Endothelial cell of umbilical vein (primary cell): ENCODE results near the gene CAMK2G. TPM values are rescaled to one million over a fixed set of nuclear protein-coding genes. Genes with fewer than 3 reads are reported as not detected.
A peak's percentile ranks its signal among the peaks of the same experiment; 100 is the strongest.

Experiments used
- BruUV-seq: library from RNA; stranded (reverse); fragments of 400-500 nt; replicated peaks from 2 replicates; lab custom pipeline; 2021; lab: Mats Ljungman, UMichigan
- CTCF ChIA-PET: fragments of 300-600, 350-600 bp; sonication (Branson Sonifier 250); formaldehyde crosslinking; loops from one replicate; lab custom pipeline; 2021; ENCODE audit warnings: antibody characterized with exemption, inconsistent platforms; lab: Charles Lee
- POLR2A ChIA-PET: fragments of 300-600, 350-600 bp; sonication (Branson Sonifier 250); formaldehyde crosslinking; loops from one replicate; lab custom pipeline; 2021; ENCODE audit warnings: antibody characterized with exemption, inconsistent platforms; lab: Charles Lee
- DNase-seq: peaks from one replicate; pipeline ENCODE4 v3.0.0-alpha.2; 2011; ENCODE audit warnings: low read depth, low spot score
- FAIRE-seq: peaks from 2 replicates; lab custom pipeline; 2011; peaks lifted over from hg19 to GRCh38; lab: Jason Lieb, UNC
- H2AFZ ChIP-seq: 2 replicates; pipeline ENCODE4 v1.6.0; 2012; ENCODE audit warnings: low read depth, low read length, control low read depth, inconsistent platforms
- H3K27ac ChIP-seq: 2 replicates; pipeline ENCODE4 v1.5.1; 2011; ENCODE audit warnings: low read depth, mild to moderate bottlenecking, control low read depth, low read length, moderate library complexity; ENCODE audit not compliant: insufficient read depth
- H3K27me3 ChIP-seq, 2 experiments: 2 replicates each; pipeline versions ENCODE4 v1.6.0 to v1.6.1; 2011; ENCODE audit warnings: low read length in 2 of 2, mixed read lengths in 1 of 2; ENCODE audit not compliant: control insufficient read depth in 2 of 2, insufficient read depth in 2 of 2
- H3K36me3 ChIP-seq, 2 experiments: 2 replicates in 1 of 2; 3 replicates in 1 of 2; pipeline ENCODE4 v1.5.1; 2011; ENCODE audit warnings: low read length in 2 of 2, mild to moderate bottlenecking in 1 of 2, moderate library complexity in 1 of 2; ENCODE audit not compliant: control insufficient read depth in 2 of 2, insufficient read depth in 2 of 2; ENCODE audit errors: extremely low read depth in 1 of 2
- H3K4me1 ChIP-seq: 3 replicates; pipeline ENCODE4 v1.5.1; 2011; ENCODE audit warnings: mild to moderate bottlenecking, low read length; ENCODE audit not compliant: control insufficient read depth, insufficient read depth; ENCODE audit errors: extremely low read depth
- H3K4me2 ChIP-seq: 2 replicates; pipeline ENCODE4 v1.6.1; 2011; ENCODE audit warnings: low read length, control low read depth, mixed read lengths; ENCODE audit not compliant: insufficient read depth
- H3K4me3 ChIP-seq, 3 experiments: fragments of 200-600 bp in 1 of 3; sonication (generic), shearing (Covaris generic) in 1 of 3; replicated peaks in 1 of 3; 2 replicates each; pipeline ENCODE4 v1.5.1; 2011 to 2016; ENCODE audit warnings: control low read depth in 3 of 3, low read length in 3 of 3, mild to moderate bottlenecking in 2 of 3, inconsistent platforms in 1 of 3, low read depth in 1 of 3, moderate library complexity in 1 of 3; ENCODE audit not compliant: insufficient read depth in 1 of 3
- H3K79me2 ChIP-seq: 2 replicates; pipeline ENCODE4 v1.6.0; 2012; ENCODE audit warnings: low read length, inconsistent platforms; ENCODE audit not compliant: control insufficient read depth, insufficient read depth
- H3K9ac ChIP-seq: replicated peaks from 2 replicates; pipeline ENCODE3; 2011; ENCODE audit warnings: low read length, control low read depth; ENCODE audit not compliant: insufficient read depth; ENCODE audit errors: extremely low read depth
- H3K9me1 ChIP-seq: replicated peaks from 3 replicates; pipeline ENCODE4 v1.6.0; 2011; ENCODE audit warnings: mild to moderate bottlenecking, low read length; ENCODE audit not compliant: control insufficient read depth, insufficient read depth; ENCODE audit errors: extremely low read depth
- H3K9me3 ChIP-seq: replicated peaks from 2 replicates; pipeline ENCODE4 v1.5.1; 2012; ENCODE audit warnings: low read length, inconsistent platforms; ENCODE audit not compliant: control insufficient read depth, insufficient read depth
- H4K20me1 ChIP-seq: replicated peaks from 2 replicates; pipeline ENCODE3; 2011; ENCODE audit warnings: mild to moderate bottlenecking, low read length; ENCODE audit not compliant: control insufficient read depth, insufficient read depth; ENCODE audit errors: extremely low read depth
- EZH2 ChIP-seq: IDR thresholded peaks from 2 replicates; pipeline ENCODE4 v1.6.1; 2012; ENCODE audit warnings: borderline replicate concordance, low read depth, mild to moderate bottlenecking, moderate library complexity, low read length, inconsistent platforms; ENCODE audit not compliant: severe bottlenecking
- FOS ChIP-seq: IDR thresholded peaks from 2 replicates; pipeline ENCODE4 v1.6.1; 2011; ENCODE audit warnings: mild to moderate bottlenecking, low read length, moderate library complexity, borderline replicate concordance; ENCODE audit not compliant: insufficient read depth
- GATA2 ChIP-seq: IDR thresholded peaks from 2 replicates; pipeline ENCODE4 v1.7.0; 2011; ENCODE audit warnings: low read depth, mild to moderate bottlenecking, moderate library complexity, mixed read lengths, low read length; ENCODE audit not compliant: insufficient read length, insufficient read depth
- JUN ChIP-seq: IDR thresholded peaks from 2 replicates; pipeline ENCODE4 v1.6.1; 2011; ENCODE audit warnings: borderline replicate concordance, low read depth; ENCODE audit not compliant: insufficient read length, insufficient read depth
- MYC ChIP-seq: IDR thresholded peaks from one replicate; pipeline ENCODE4 v1.6.1; 2011; ENCODE audit warnings: mild to moderate bottlenecking, low read depth, low read length
- POLR2A ChIP-seq: IDR thresholded peaks from 2 replicates; pipeline ENCODE4 v1.6.1; 2012; ENCODE audit warnings: low read depth, mild to moderate bottlenecking, control low read depth, low read length
- POLR2AphosphoS5 ChIP-seq: IDR thresholded peaks from 2 replicates; pipeline ENCODE4 v1.6.1; 2012; ENCODE audit warnings: low read depth, mild to moderate bottlenecking, control low read depth, low read length, moderate library complexity; ENCODE audit not compliant: insufficient read depth
- dilution Hi-C: fragments of 300-500 bp; cut with MboI; formaldehyde crosslinking; loops from one replicate; pipeline ENCODE4 v1.15.0; 2019; ENCODE audit warnings: low sequenced_read_pairs; ENCODE audit not compliant: extremely low pct_ligation_motif_present
- intact Hi-C: fragments of 100-400 bp; cut with micrococcal nuclease; formaldehyde crosslinking; loops from one replicate; pipeline ENCODE4 v1.10.0; 2022
- polyA plus RNA-seq, 4 experiments: library from polyadenylated mRNA; depleted of rRNA in 3 of 4; stranded (reverse) in 3 of 4; unstranded in 1 of 4; fragments of >200 nt; gene quantifications; 2 replicates each; pipeline versions ENCODE4 v1.2.1 to v1.2.3, GENCODE V29; 2011 to 2012; ENCODE audit warnings: missing spikeins in 1 of 4
- total RNA-seq: library from RNA; stranded (reverse); gene quantifications from 2 replicates; pipeline ENCODE4 v1.2.3, GENCODE V29; 2021
- TF ChIP-seq, protein P1 (sequence below): IDR thresholded peaks from 2 replicates; pipeline ENCODE4 v1.6.1; 2011; ENCODE audit not compliant: insufficient read depth, insufficient read length
- TF ChIP-seq, protein P2 (sequence below), 2 donors: IDR thresholded peaks; 1 replicate in 1 of 2; 2 replicates in 1 of 2; pipeline ENCODE4 v1.5.1; 2011; ENCODE audit warnings: low read length in 2 of 2, mild to moderate bottlenecking in 2 of 2, moderate library complexity in 2 of 2, control low read depth in 1 of 2, inconsistent platforms in 1 of 2, low read depth in 1 of 2; ENCODE audit not compliant: insufficient read depth in 1 of 2; ENCODE audit errors: extremely low read depth in 1 of 2

CAMK2G gene
- total and polyA plus RNA-seq, 2 donors (not counting 3 experiments of a cell fraction or from before 2014, with no cell fraction given): 27.2 to 33.6 TPM

DNA sequence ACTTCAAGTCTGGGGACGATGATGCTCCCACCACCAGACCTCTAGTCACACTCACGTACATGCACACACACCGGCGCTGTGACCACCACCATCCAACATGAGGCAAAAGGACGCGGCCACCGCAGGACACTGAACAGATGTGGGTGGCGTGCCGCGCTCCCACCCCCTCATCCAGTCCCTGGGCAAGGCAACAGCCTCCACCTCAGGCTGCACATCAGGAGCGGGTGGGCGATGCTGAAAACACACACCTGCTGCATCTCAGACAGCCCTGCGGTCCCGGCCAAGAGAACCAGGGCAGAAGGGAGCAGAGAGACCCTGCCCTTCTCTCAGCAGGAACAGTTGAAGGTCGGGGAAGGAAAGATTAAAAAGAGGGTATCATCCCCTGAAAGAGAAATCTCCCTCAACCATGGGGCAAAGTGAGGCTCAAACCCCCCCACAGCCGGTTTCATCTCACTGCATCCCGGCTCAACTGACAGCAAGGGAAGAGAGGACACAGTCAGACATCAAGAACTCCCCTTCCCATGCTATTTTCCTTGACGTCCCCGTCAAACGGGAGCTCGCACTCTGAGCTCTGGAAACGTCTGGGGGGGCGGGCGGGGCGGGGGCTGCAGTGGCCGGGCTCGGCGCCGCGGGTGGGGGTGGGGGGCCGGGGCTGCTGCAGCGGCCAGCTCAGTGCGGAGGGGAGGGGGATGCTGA is 1.1 kb downstream of the CAMK2G start:
- BruUV-seq: TSS peak; percentile 33
- no peak for TF ChIP-seq FOS
- TF ChIP-seq MYC: no peak
- no peak for TF ChIP-seq POLR2A
- no peak for TF ChIP-seq EZH2
- TF ChIP-seq, protein P1, sequence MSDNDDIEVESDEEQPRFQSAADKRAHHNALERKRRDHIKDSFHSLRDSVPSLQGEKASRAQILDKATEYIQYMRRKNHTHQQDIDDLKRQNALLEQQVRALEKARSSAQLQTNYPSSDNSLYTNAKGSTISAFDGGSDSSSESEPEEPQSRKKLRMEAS: no peak
- TF ChIP-seq JUN: no peak
- no peak for TF ChIP-seq POLR2AphosphoS5
- TF ChIP-seq, protein P2, sequence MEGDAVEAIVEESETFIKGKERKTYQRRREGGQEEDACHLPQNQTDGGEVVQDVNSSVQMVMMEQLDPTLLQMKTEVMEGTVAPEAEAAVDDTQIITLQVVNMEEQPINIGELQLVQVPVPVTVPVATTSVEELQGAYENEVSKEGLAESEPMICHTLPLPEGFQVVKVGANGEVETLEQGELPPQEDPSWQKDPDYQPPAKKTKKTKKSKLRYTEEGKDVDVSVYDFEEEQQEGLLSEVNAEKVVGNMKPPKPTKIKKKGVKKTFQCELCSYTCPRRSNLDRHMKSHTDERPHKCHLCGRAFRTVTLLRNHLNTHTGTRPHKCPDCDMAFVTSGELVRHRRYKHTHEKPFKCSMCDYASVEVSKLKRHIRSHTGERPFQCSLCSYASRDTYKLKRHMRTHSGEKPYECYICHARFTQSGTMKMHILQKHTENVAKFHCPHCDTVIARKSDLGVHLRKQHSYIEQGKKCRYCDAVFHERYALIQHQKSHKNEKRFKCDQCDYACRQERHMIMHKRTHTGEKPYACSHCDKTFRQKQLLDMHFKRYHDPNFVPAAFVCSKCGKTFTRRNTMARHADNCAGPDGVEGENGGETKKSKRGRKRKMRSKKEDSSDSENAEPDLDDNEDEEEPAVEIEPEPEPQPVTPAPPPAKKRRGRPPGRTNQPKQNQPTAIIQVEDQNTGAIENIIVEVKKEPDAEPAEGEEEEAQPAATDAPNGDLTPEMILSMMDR (IDR thresholded peaks at IDR 0.05; ENCODE audit: extremely low read depth in 1 of 2, insufficient read depth in 1 of 2, low read depth in 1 of 2, low read length in 2 of 2): no peak
- TF ChIP-seq GATA2: no peak
- Histone ChIP-seq H3K9me1 (no peaks in the 10 kb centered on the region), H3K9me3 (no peaks in the 10 kb centered on the region), H3K79me2 (peaks cover 7% of the 10 kb centered on the region), H3K4me1 (peaks cover 7% of the 10 kb centered on the region), H3K4me2 (peak overlapping the region; percentile 58), H3K36me3 (peaks cover 6 to 8% of the 10 kb centered on the region in 2 experiments), H4K20me1 (no peaks in the 10 kb centered on the region), H3K27me3 (no peaks in the 10 kb centered on the region), H3K27ac (no peak overlapping the region), H2AFZ (no peak overlapping the region), H3K9ac (peak overlapping the region; percentile 29), H3K4me3 (peak overlapping the region in 2 of 3 experiments; percentile 41 to 78)
- ChIA-PET CTCF (interaction anchor here (2.2 kb wide), 1 partner anchor 53 kb away, joined by 6 read pairs; no protein-coding TSS in a partner anchor), POLR2A (no interaction called here)
- intact Hi-C loops: no loop called here
- FAIRE-seq (no peak), DNase-seq (no peak)
- dilution Hi-C loops: no loop called here
